Endodermal cell (in vitro differentiated cells): ENCODE results near the gene KCTD21. TPM values are rescaled to one million over a fixed set of nuclear protein-coding genes. Genes with fewer than 3 reads are reported as not detected.

Source experiments
- DNase-seq: peaks from one replicate; pipeline ENCODE4 v3.0.0-alpha.2; 2017
- H3K27ac ChIP-seq: 2 replicates; pipeline ENCODE4 v1.5.1; 2013; ENCODE audit warnings: mild to moderate bottlenecking, low read depth, low read length, moderate library complexity
- H3K27me3 ChIP-seq: 2 replicates; pipeline ENCODE4 v1.6.1; 2013; ENCODE audit warnings: mild to moderate bottlenecking, low read length, moderate library complexity; ENCODE audit not compliant: insufficient read depth, control insufficient read depth, poor library complexity, severe bottlenecking
- H3K36me3 ChIP-seq: 2 replicates; pipeline ENCODE4 v1.7.0; 2013; ENCODE audit warnings: mild to moderate bottlenecking, low read length, moderate library complexity; ENCODE audit not compliant: control insufficient read depth, insufficient read depth
- H3K4me1 ChIP-seq: one replicate; pipeline ENCODE4 v1.7.0; 2013; ENCODE audit warnings: low read length; ENCODE audit not compliant: control insufficient read depth, insufficient read depth
- H3K4me3 ChIP-seq: 2 replicates; pipeline ENCODE4 v1.5.1; 2013; ENCODE audit warnings: mild to moderate bottlenecking, low read length, moderate library complexity
- H3K9ac ChIP-seq: 2 replicates; pipeline ENCODE4 v1.6.1; 2013; ENCODE audit warnings: mild to moderate bottlenecking, low read length, moderate library complexity; ENCODE audit not compliant: poor library complexity, severe bottlenecking; ENCODE audit errors: extremely low read depth
- H3K9me3 ChIP-seq: 2 replicates; pipeline ENCODE4 v1.6.1; 2013; ENCODE audit warnings: mild to moderate bottlenecking, low read length, moderate library complexity; ENCODE audit not compliant: control insufficient read depth
- H3K27ac Mint-ChIP-seq: 2 replicates; pipeline ENCODE4 v1.8.0; 2020; ENCODE audit warnings: mixed read lengths
- H3K27me3 Mint-ChIP-seq: 2 replicates; pipeline ENCODE4 v1.8.0; 2021; ENCODE audit warnings: mild to moderate bottlenecking, mixed read lengths; ENCODE audit not compliant: insufficient read depth
- H3K36me3 Mint-ChIP-seq: 2 replicates; pipeline ENCODE4 v1.8.0; 2020; ENCODE audit warnings: low read depth, mixed read lengths
- H3K4me1 Mint-ChIP-seq: 2 replicates; pipeline ENCODE4 v1.8.0; 2020; ENCODE audit warnings: mixed read lengths
- H3K4me3 Mint-ChIP-seq: 2 replicates; pipeline ENCODE4 v1.8.0; 2020; ENCODE audit warnings: mild to moderate bottlenecking, moderate library complexity, mixed read lengths
- H3K9me3 Mint-ChIP-seq: 2 replicates; pipeline ENCODE4 v1.8.0; 2020; ENCODE audit warnings: mild to moderate bottlenecking, mixed read lengths
- WGBS, 2 experiments: methylation state at CpG; one replicate each; pipeline versions ENCODE4 v1.1.5 to v1.1.7; 2013; ENCODE audit warnings: missing lambda C conversion rate in 2 of 2, mixed read lengths in 1 of 2; ENCODE audit not compliant: insufficient coverage in 1 of 2, insufficient read length in 1 of 2; 5-methylcytosine and 5-hydroxymethylcytosine counted together
- total RNA-seq, 2 donors: library from RNA; stranded (reverse); fragmentation: NEBNext Ultra II Directional in 1 of 2; extraction: Animal tissue kit (Norgen Biotek cat#: 25700) in 1 of 2; gene quantifications; 2 replicates in 1 of 2; 3 replicates in 1 of 2; pipeline ENCODE4 v1.2.1, GENCODE V29; 2021
- TF ChIP-seq, protein P1 (sequence below): fragments of 200-600 bp; sonication (generic); conservative IDR thresholded peaks from 2 replicates; pipeline ENCODE4 v1.5.0; 2021; ENCODE audit warnings: antibody characterized with exemption, mild to moderate bottlenecking

KCTD21 gene
- total RNA-seq, 2 donors from 2014 or later: 4.1 to 4.6 TPM

DNA sequence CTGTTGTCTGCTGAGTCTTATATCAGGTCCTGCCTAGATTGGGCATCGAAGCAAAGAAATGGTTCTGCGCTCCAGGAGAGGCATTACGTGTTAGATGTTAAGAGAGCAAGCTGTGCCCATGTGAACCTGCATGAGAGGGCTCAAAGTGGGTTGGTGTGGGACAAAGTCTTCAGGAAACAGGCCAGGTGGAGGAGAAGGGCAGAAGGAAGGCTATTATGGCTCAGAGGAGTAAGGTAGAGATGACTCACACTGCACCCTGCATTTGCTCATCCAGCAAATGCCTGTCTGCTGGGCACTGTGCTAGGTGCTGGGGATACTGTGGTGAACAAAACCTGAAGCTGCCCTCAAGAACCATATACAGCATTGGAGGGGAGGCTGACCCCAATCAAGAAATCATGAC lies 6.1 kb upstream of the KCTD21 start:
- Histone ChIP-seq H3K27me3 (no peaks in the 10 kb centered on the region), H3K36me3 (peaks cover 3% of the 10 kb centered on the region), H3K27ac (no peak overlapping the region), H3K9me3 (no peaks in the 10 kb centered on the region), H3K4me3 (no peak overlapping the region), H3K4me1 (peaks cover 6% of the 10 kb centered on the region), H3K9ac (no peak overlapping the region)
- WGBS, 2 experiments: 95 to 100% methylated on average over 3 of the region's 3 CpGs
- TF ChIP-seq, protein P1, sequence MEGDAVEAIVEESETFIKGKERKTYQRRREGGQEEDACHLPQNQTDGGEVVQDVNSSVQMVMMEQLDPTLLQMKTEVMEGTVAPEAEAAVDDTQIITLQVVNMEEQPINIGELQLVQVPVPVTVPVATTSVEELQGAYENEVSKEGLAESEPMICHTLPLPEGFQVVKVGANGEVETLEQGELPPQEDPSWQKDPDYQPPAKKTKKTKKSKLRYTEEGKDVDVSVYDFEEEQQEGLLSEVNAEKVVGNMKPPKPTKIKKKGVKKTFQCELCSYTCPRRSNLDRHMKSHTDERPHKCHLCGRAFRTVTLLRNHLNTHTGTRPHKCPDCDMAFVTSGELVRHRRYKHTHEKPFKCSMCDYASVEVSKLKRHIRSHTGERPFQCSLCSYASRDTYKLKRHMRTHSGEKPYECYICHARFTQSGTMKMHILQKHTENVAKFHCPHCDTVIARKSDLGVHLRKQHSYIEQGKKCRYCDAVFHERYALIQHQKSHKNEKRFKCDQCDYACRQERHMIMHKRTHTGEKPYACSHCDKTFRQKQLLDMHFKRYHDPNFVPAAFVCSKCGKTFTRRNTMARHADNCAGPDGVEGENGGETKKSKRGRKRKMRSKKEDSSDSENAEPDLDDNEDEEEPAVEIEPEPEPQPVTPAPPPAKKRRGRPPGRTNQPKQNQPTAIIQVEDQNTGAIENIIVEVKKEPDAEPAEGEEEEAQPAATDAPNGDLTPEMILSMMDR: no peak
- H3K4me1 Mint-ChIP-seq: peaks cover 14% of the 10 kb centered on the region
- H3K27ac Mint-ChIP-seq: no peak overlapping the region
- H3K4me3 Mint-ChIP-seq: no peak overlapping the region
- peaks cover 9% of the 10 kb centered on the region for H3K27me3 Mint-ChIP-seq
- DNase-seq: no peak
- H3K9me3 Mint-ChIP-seq: no peaks in the 10 kb centered on the region
- peaks cover 8% of the 10 kb centered on the region for H3K36me3 Mint-ChIP-seq

DNA sequence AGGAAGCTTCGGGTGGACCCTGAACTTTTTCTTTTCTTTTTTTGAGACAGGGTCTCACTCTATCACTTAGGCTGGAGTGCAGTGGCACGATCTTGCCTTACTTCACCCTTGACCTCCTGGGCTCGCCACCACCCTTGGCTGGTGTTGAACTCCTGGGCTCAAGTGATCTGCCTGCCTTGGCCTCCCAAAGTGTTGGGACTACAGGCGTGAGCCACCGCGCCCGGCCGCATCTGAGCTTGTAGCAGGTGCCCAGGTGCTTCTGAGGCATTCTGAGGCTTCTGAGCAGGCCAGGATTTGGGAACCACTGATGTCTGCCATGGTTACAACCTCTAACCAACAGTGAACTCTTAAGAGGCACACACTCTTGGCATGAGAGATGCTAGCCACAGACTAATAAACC lies 5.4 kb upstream of the KCTD21 start:
- Mint-ChIP-seq H3K27ac (no peak overlapping the region), H3K27me3 (peaks cover 9% of the 10 kb centered on the region), H3K36me3 (peaks cover 6% of the 10 kb centered on the region), H3K9me3 (no peaks in the 10 kb centered on the region), H3K4me1 (peaks cover 14% of the 10 kb centered on the region), H3K4me3 (no peak overlapping the region)
- peaks cover 1% of the 10 kb centered on the region for H3K36me3 ChIP-seq
- TF ChIP-seq, protein P1: no peak
- no peak overlapping the region for H3K9ac ChIP-seq
- no peak overlapping the region for H3K27ac ChIP-seq
- 94 to 98% methylated on average over 8 of the region's 8 CpGs for WGBS, 2 experiments
- H3K9me3 ChIP-seq: no peaks in the 10 kb centered on the region
- H3K27me3 ChIP-seq: no peaks in the 10 kb centered on the region
- no peak overlapping the region for H3K4me3 ChIP-seq
- no peak for DNase-seq
- H3K4me1 ChIP-seq: peaks cover 8% of the 10 kb centered on the region

DNA sequence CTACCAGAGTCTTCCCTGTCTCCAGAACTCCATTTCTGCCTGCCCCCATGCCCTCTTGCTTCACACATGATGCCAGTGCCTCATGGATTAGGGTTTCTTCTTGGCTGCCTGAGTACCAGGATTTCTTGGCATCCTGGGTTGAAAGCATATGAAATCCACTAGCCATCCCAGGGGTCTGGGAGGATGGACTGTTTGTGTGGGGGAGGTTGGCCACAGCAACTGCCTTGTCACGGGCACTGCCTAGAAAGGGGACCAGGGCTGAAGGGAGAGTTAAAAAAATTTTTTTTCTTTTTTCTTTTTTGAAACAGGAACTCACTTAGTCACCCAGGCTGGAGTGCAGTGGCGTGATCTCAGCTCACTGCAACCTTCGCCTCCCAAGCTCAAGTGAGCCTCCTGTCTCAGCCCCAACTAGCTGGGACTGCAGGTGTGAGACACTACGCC lies 4.5 kb upstream of the KCTD21 start:
- H3K4me1 ChIP-seq: peaks cover 8% of the 10 kb centered on the region
- Mint-ChIP-seq H3K27me3 (peaks cover 10% of the 10 kb centered on the region), H3K4me3 (no peak overlapping the region), H3K4me1 (peaks cover 15% of the 10 kb centered on the region), H3K9me3 (no peaks in the 10 kb centered on the region), H3K27ac (no peak overlapping the region), H3K36me3 (peaks cover 2% of the 10 kb centered on the region)
- H3K27me3 ChIP-seq: no peaks in the 10 kb centered on the region
- 92 to 100% methylated on average over 2 to 4 of the region's 4 CpGs for WGBS, 2 experiments
- H3K27ac ChIP-seq: no peak overlapping the region
- DNase-seq: no peak
- TF ChIP-seq, protein P1: no peak
- H3K9ac ChIP-seq: no peak overlapping the region
- H3K4me3 ChIP-seq: no peak overlapping the region
- no peaks in the 10 kb centered on the region for H3K9me3 ChIP-seq
- no peaks in the 10 kb centered on the region for H3K36me3 ChIP-seq
